ENCODE data around the gene ABCA2.

ABCA2 gene

DNA sequence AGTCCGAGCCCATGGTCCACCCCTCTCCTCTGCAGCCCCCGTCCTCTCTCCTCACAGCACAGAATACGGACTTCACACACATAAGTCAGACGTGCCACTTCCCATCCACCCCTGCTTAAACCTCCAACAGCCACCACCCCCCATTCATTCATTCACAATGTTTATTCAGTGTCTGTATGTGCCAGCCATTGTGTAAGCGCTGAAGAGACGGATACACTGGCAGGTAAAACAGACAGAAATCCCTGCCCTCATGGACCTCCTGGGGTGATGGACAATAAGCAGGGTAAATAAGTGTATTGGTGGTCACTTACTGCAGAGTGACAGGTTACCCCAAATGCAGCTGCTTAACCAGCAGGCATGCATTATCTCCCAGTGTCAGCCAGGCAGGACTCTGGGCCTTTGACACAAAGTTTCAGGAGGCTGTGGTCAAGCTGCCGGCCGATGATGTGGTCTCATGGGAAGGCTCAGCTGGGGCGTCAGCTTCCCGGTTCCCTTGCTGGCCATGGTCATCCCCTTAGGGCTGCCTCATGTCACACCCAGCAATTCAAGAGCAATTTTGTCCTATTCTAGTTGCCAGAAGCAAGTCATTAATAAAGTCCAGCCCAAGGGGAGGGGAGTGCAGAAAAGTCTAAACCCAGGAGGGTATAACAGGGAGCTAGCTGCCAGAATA lies 37.7 kb downstream of the ABCA2 start:
- no peak for TF ChIP-seq CTCF (IDR thresholded peaks at IDR 0.05; ENCODE audit: control insufficient read depth, insufficient read depth, low read depth, low read length, missing control alignments)
- no peak for DNase-seq (ENCODE audit: low read depth)
- H3K4me3 ChIP-seq (ENCODE audit: control insufficient read depth, low read depth, low read length): no peak overlapping the region

GRCh38 chr9:136988872-136989271 lies 39.2 kb downstream of the ABCA2 start:
- no peak for TF ChIP-seq CTCF (IDR thresholded peaks at IDR 0.05; ENCODE audit: control insufficient read depth, insufficient read depth, low read depth, low read length, missing control alignments)
- no peak for DNase-seq (ENCODE audit: low read depth)

DNA sequence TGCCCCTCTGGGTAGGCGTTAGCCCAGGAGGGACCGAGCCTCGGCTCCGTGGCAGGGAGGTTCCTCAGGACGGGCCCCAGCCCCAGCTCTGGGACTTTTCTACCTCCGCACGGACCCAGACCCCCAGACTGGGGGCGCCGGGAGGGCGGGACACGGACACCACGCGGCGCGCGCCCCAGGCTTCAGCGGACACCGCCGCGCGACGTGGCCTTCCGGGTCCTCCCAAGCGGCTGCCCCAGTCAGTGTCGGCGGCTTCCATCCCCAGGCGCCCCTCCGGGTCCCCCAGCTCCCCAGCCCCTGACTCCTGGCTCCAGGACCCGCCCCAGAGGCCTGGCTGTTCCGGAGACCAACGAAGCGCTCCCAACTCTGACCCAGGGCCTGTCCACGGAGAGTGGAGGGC lies 42.2 kb downstream of the ABCA2 start:
- DNase-seq (ENCODE audit: low read depth): no peak
- no peak overlapping the region for H3K4me3 ChIP-seq (ENCODE audit: control insufficient read depth, low read depth, low read length)
- no peak for TF ChIP-seq CTCF (IDR thresholded peaks at IDR 0.05; ENCODE audit: control insufficient read depth, insufficient read depth, low read depth, low read length, missing control alignments)

More at GRCh38 chr9:136988872-136989271, 39.2 kb downstream of the ABCA2 start:
- H3K4me3 ChIP-seq (ENCODE audit: control insufficient read depth, low read depth, low read length): no peak overlapping the region

GRCh38 chr9:136985027-136985602 lies 42.9 kb downstream of the ABCA2 start:
- DNase-seq (ENCODE audit: low read depth): no peak
- TF ChIP-seq CTCF (IDR thresholded peaks at IDR 0.05; ENCODE audit: control insufficient read depth, insufficient read depth, low read depth, low read length, missing control alignments): no peak
- H3K4me3 ChIP-seq (ENCODE audit: control insufficient read depth, low read depth, low read length): no peak overlapping the region

DNA sequence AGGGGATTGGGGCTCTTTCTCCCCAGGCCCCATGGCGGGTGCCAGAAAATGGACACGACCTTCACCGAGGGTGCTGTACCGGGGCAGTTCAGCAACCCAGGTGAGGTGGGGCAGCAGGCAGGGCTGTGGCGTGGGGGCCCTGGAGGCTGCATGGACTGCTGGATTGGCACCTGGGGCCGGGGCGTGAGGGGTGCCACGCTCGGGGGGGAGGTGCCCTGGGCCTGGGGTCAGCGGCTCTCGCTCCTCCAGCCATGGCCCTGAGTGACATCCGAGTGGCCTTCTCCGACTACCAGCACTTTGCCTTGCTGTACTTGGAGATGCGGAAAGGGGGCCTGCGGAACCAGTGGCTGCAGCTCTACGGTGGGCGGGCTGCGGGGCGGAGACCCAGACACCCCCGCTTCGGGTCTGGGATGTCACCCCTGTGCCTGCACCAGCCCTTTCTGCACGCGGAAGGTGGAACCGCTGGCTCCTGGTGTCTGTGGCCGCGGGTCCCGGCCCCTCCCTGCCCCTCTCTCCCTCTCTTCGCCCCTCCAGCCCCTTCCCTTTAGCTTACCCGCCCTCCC lies 43.5 kb downstream of the ABCA2 start:
- no peak for DNase-seq (ENCODE audit: low read depth)
- no peak overlapping the region for H3K4me3 ChIP-seq (ENCODE audit: control insufficient read depth, low read depth, low read length)
- no peak for TF ChIP-seq CTCF (IDR thresholded peaks at IDR 0.05; ENCODE audit: control insufficient read depth, insufficient read depth, low read depth, low read length, missing control alignments)

DNA sequence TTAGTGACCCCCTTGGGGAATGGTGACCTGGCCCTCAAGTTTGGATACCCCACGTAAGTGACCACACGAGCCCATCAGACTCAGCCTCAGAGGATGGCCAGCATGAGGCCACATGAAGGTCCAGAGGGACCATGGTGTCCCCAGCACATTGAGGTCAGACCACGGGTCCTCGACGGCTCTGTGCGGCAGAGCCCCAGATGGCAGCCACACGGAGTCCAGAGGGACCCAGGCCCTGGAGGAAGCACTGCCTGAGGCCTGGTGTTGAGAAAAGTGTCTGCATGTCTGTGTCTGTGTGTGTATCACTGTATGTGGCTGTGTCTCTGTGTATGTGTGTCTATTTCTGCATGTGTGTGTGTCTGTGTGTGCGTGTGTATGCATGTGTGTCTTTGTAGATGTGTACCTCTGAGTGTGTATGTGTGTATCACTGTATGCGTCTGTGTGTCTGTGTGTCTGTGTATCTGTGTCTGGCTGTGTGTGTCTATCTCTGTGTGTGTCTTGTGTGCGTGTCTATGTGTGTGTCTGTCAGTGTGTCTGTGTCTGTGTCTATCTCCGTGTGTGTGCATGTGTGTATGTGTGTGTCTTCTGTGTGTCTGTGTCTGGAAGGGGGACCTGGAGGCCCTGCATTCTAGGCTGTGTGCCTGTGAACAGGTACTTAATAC lies 44.3 kb downstream of the ABCA2 start:
- no peak for DNase-seq (ENCODE audit: low read depth)
- no peak for TF ChIP-seq CTCF (IDR thresholded peaks at IDR 0.05; ENCODE audit: control insufficient read depth, insufficient read depth, low read depth, low read length, missing control alignments)
- no peak overlapping the region for H3K4me3 ChIP-seq (ENCODE audit: control insufficient read depth, low read depth, low read length)
